GM12891 (cell line): ENCODE data around the gene DGKZ.

ENCODE experiments used
- POLR2A ChIP-seq: IDR thresholded peaks from 2 replicates; pipeline ENCODE4 v1.6.1; 2011; ENCODE audit warnings: low read depth, low read length, control low read depth
- POU2F2 ChIP-seq: IDR thresholded peaks from 2 replicates; pipeline ENCODE4 v1.6.1; 2011; ENCODE audit warnings: low read depth, mild to moderate bottlenecking, control low read depth, low read length, moderate library complexity

DNA sequence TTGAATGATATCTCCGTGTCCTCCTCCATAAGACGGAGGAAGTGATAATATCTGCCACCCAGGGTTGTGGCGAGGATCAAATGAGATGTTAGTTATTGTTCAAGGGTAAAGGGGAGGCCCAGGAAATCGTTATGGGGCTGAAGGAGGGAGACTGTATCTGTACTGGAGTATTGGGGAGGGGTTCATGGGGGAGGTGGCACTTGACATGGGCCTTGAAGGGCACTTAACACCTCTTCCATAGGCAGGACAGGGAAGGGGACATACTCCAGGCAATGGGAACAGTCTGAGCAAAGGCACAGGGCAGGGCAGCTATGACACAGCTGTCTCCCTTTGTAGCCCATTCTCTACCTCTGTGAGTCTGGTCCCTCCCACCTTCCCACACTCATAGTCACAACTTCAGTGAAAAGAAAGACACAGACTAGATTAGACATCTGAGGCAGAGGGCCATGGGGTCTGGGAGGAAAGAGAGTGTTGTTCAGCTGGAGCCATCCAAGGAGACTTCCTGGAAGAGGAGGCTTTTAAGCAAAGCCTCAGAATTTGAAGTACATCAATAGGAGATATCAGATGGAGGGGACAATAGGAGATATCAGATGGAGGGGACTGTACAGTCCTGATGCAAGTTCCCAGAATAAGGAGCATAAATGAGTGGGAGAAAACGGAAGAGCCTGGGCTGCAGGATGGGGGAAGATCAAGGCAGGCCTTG is 15.8 kb upstream of the DGKZ start:
- TF ChIP-seq POU2F2, result no peak
- no peak for TF ChIP-seq POLR2A
